Neural progenitor cell (in vitro differentiated cells): ENCODE data around the gene METTL1. TPM values are rescaled to one million over a fixed set of nuclear protein-coding genes. Genes with fewer than 3 reads are reported as not detected.

Experiments used
- DNase-seq: peaks from one replicate; pipeline ENCODE4 v3.0.0-alpha.2; 2016; ENCODE audit warnings: low spot score
- H2AFZ ChIP-seq: fragments of 200-600 bp; sonication (generic); replicated peaks from 2 replicates; pipeline ENCODE4 v1.6.1; 2016; ENCODE audit warnings: antibody characterized with exemption
- H3F3A ChIP-seq: fragments of 200-600 bp; sonication (generic); 2 replicates; pipeline ENCODE4 v1.6.1; 2016; ENCODE audit warnings: antibody characterized with exemption, low read depth
- H3K27ac ChIP-seq: fragments of 200-600 bp; sonication (generic); 2 replicates; pipeline ENCODE4 v1.5.1; 2016; ENCODE audit warnings: mild to moderate bottlenecking
- H3K27me3 ChIP-seq: fragments of 200-600 bp; sonication (generic); 2 replicates; pipeline ENCODE4 v1.6.1; 2016; ENCODE audit warnings: mild to moderate bottlenecking, moderate library complexity
- H3K36me3 ChIP-seq: fragments of 200-600 bp; sonication (generic); 2 replicates; pipeline ENCODE4 v1.5.1; 2016
- H3K4me1 ChIP-seq: fragments of 200-600 bp; sonication (generic); 2 replicates; pipeline ENCODE4 v1.6.1; 2016; ENCODE audit warnings: mixed run types
- H3K4me2 ChIP-seq: fragments of 200-600 bp; sonication (generic); 2 replicates; pipeline ENCODE4 v1.6.1; 2016
- H3K4me3 ChIP-seq: fragments of 200-600 bp; sonication (generic); 2 replicates; pipeline ENCODE4 v1.5.1; 2016
- H3K79me2 ChIP-seq: fragments of 200-600 bp; sonication (generic); 2 replicates; pipeline ENCODE4 v1.6.1; 2016; ENCODE audit warnings: low read depth
- H3K9ac ChIP-seq: fragments of 200-600 bp; sonication (generic); 2 replicates; pipeline ENCODE4 v1.6.1; 2016
- H3K9me3 ChIP-seq: fragments of 200-600 bp; sonication (generic); 2 replicates; pipeline ENCODE4 v1.5.1; 2016; ENCODE audit warnings: low read depth
- H4K20me1 ChIP-seq: fragments of 200-600 bp; sonication (generic); 2 replicates; pipeline ENCODE4 v1.6.1; 2016; ENCODE audit warnings: low read depth
- H3K27ac Mint-ChIP-seq: 3 replicates; pipeline ENCODE4 v1.8.0; 2021; ENCODE audit warnings: mixed read lengths
- H3K27me3 Mint-ChIP-seq: 2 replicates; pipeline ENCODE4 v1.8.0; 2022; ENCODE audit warnings: low read depth, mild to moderate bottlenecking, inconsistent platforms, moderate library complexity, mixed read lengths; ENCODE audit not compliant: insufficient read depth
- H3K36me3 Mint-ChIP-seq: 3 replicates; pipeline ENCODE4 v1.8.0; 2021; ENCODE audit warnings: mixed read lengths
- H3K4me1 Mint-ChIP-seq: 3 replicates; pipeline ENCODE4 v1.8.0; 2021; ENCODE audit warnings: mixed read lengths
- H3K4me3 Mint-ChIP-seq: 3 replicates; pipeline ENCODE4 v1.8.0; 2021; ENCODE audit warnings: mild to moderate bottlenecking, moderate library complexity, mixed read lengths
- H3K9me3 Mint-ChIP-seq: 3 replicates; pipeline ENCODE4 v1.8.0; 2020; ENCODE audit warnings: mixed read lengths
- EZH2 ChIP-seq: fragments of 200-600 bp; sonication (generic); IDR thresholded peaks from 2 replicates; pipeline ENCODE4 v1.6.1; 2017; ENCODE audit warnings: antibody characterized with exemption, mild to moderate bottlenecking, moderate library complexity
- EZH2phosphoT487 ChIP-seq: fragments of 200-600 bp; sonication (generic); IDR thresholded peaks from 2 replicates; pipeline ENCODE4 v1.6.1; 2017; ENCODE audit warnings: antibody characterized with exemption
- total RNA-seq: library from RNA; depleted of rRNA; stranded (reverse); fragments of >200 nt; gene quantifications from 2 replicates; pipeline ENCODE4 v1.2.3, GENCODE V29; 2015; ENCODE audit warnings: low replicate concordance
- TF ChIP-seq, protein P1 (sequence below): fragments of 200-600 bp; sonication (generic); IDR thresholded peaks from 2 replicates; pipeline ENCODE4 v1.5.1; 2017; ENCODE audit warnings: antibody characterized with exemption, mild to moderate bottlenecking

Gene METTL1
- total RNA-seq, 1 donor from 2014 or later: 5.6 TPM

GRCh38 chr12:57753756-57754337 is 18.1 kb downstream of the METTL1 start:
- Mint-ChIP-seq H3K27ac (no peak overlapping the region), H3K36me3 (peaks cover 31% of the 10 kb centered on the region), H3K27me3 (peaks cover 36% of the 10 kb centered on the region), H3K4me3 (peak overlapping the region; percentile 97), H3K4me1 (peaks cover 50% of the 10 kb centered on the region), H3K9me3 (peaks cover 3% of the 10 kb centered on the region)
- peaks cover 30% of the 10 kb centered on the region for H4K20me1 ChIP-seq
- no peaks in the 10 kb centered on the region for H3K36me3 ChIP-seq
- no peak overlapping the region for H3K9ac ChIP-seq
- H3K4me3 ChIP-seq: peak overlapping the region; percentile 66
- no peak for DNase-seq
- TF ChIP-seq EZH2phosphoT487 (no peak), EZH2 (no peak)
- TF ChIP-seq, protein P1, sequence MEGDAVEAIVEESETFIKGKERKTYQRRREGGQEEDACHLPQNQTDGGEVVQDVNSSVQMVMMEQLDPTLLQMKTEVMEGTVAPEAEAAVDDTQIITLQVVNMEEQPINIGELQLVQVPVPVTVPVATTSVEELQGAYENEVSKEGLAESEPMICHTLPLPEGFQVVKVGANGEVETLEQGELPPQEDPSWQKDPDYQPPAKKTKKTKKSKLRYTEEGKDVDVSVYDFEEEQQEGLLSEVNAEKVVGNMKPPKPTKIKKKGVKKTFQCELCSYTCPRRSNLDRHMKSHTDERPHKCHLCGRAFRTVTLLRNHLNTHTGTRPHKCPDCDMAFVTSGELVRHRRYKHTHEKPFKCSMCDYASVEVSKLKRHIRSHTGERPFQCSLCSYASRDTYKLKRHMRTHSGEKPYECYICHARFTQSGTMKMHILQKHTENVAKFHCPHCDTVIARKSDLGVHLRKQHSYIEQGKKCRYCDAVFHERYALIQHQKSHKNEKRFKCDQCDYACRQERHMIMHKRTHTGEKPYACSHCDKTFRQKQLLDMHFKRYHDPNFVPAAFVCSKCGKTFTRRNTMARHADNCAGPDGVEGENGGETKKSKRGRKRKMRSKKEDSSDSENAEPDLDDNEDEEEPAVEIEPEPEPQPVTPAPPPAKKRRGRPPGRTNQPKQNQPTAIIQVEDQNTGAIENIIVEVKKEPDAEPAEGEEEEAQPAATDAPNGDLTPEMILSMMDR: no peak
- peak overlapping the region; percentile 95 for H3K4me2 ChIP-seq
- peaks cover 41% of the 10 kb centered on the region for H3F3A ChIP-seq
- peaks cover 31% of the 10 kb centered on the region for H3K4me1 ChIP-seq
- H3K79me2 ChIP-seq: peaks cover 33% of the 10 kb centered on the region
- peaks cover 29% of the 10 kb centered on the region for H3K27me3 ChIP-seq
- H3K9me3 ChIP-seq: no peaks in the 10 kb centered on the region
- H3K27ac ChIP-seq: no peak overlapping the region
- H2AFZ ChIP-seq: no peak overlapping the region

GRCh38 chr12:57752668-57753000 is 19.3 kb downstream of the METTL1 start:
- peaks cover 53% of the 10 kb centered on the region for H3F3A ChIP-seq
- H3K36me3 ChIP-seq: no peaks in the 10 kb centered on the region
- Mint-ChIP-seq H3K27ac (no peak overlapping the region), H3K4me1 (peaks cover 50% of the 10 kb centered on the region), H3K36me3 (peaks cover 31% of the 10 kb centered on the region), H3K27me3 (peaks cover 36% of the 10 kb centered on the region), H3K9me3 (peaks cover 3% of the 10 kb centered on the region), H3K4me3 (peak overlapping the region; percentile 98)
- TF ChIP-seq, protein P1: no peak
- no peak for TF ChIP-seq EZH2phosphoT487
- TF ChIP-seq EZH2: no peak
- peaks cover 18% of the 10 kb centered on the region for H4K20me1 ChIP-seq
- no peak for DNase-seq
- peaks cover 29% of the 10 kb centered on the region for H3K27me3 ChIP-seq
- peak overlapping the region; percentile 67 for H3K4me2 ChIP-seq
- peaks cover 35% of the 10 kb centered on the region for H3K79me2 ChIP-seq
- no peak overlapping the region for H3K9ac ChIP-seq
- H3K9me3 ChIP-seq: no peaks in the 10 kb centered on the region
- H3K4me3 ChIP-seq: peak overlapping the region; percentile 28
- no peak overlapping the region for H2AFZ ChIP-seq
- no peak overlapping the region for H3K27ac ChIP-seq
- H3K4me1 ChIP-seq: peaks cover 31% of the 10 kb centered on the region

DNA sequence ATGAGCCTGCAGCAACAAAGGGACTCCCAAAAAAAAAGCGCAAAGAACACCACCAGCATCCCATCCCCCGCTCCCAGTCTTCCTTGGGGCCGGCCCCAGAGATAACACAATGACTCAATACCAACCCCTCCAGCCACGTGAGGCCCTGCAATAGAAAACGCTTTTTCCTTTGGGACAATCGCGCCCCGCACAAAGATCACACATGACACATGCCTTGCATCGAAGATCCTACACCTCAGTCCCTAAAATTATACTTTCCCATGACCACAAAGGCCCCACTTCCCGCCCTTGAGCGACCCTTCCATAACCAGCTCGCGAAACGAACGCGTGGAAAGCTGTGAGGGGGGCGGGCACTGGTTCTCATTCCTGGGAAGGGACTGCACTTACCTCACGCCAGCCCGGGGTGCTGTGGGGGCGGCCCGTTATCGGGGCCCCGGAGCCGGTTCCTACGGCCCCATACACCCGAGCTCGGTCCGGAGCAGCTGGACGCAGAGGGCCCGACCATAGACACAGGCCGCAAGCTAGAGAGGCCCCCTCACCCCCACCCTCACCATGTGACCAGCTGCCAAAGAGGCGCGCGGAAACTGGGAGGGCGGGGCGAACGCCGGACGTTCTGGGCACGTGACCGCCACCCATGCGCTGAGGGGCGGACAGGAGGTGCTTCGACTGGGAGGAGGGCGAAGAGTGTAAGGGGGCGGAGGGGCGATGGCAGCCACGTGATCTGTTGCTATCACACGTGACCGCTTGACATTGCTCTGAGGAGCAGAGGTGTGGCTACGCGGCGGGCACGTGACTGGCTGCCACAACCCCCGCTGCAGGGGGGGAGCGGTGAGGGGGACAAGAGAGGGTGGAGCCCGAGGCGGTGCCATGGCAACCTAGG is 19.9 kb downstream of the METTL1 start, which contains the start of gene CDK4:
Gene CDK4, minus strand, starts transcription at position 523 of the 880 bp plus-strand sequence. CDS start 593 bp downstream, outside the sequence.
- H3K4me3 Mint-ChIP-seq: peak within 1 kb of the TSS; percentile 98
- Histone ChIP-seq H3K27me3 (peaks cover 24% of the 10 kb centered on the region), H3F3A (peaks cover 58% of the 10 kb centered on the region), H3K9ac (peak within 1 kb of the TSS; percentile 95), H3K36me3 (no peaks in the 10 kb centered on the region), H3K4me2 (peak within 1 kb of the TSS; percentile 100), H4K20me1 (peaks cover 12% of the 10 kb centered on the region), H3K9me3 (no peaks in the 10 kb centered on the region), H3K79me2 (peaks cover 35% of the 10 kb centered on the region), H3K27ac (peak within 1 kb of the TSS; percentile 11), H3K4me3 (peak within 1 kb of the TSS; percentile 85), H2AFZ (no peak within 1 kb of the TSS), H3K4me1 (peaks cover 31% of the 10 kb centered on the region)
- H3K36me3 Mint-ChIP-seq: peaks cover 36% of the 10 kb centered on the region
- H3K9me3 Mint-ChIP-seq: peaks cover 3% of the 10 kb centered on the region
- peaks cover 49% of the 10 kb centered on the region for H3K4me1 Mint-ChIP-seq
- DNase-seq: peak; percentile 100
- no peak for TF ChIP-seq EZH2
- TF ChIP-seq, protein P1: no peak
- no peak for TF ChIP-seq EZH2phosphoT487
- peak within 1 kb of the TSS; percentile 97 for H3K27ac Mint-ChIP-seq
- H3K27me3 Mint-ChIP-seq: peaks cover 38% of the 10 kb centered on the region
